Aortic smooth muscle cell (primary cell): Measurements from ENCODE around the gene LRRC51. TPM values are rescaled to one million over a fixed set of nuclear protein-coding genes. Genes with fewer than 3 reads are reported as not detected.

Source experiments
- total RNA-seq: library from RNA; depleted of rRNA; stranded (reverse); fragments of >200 nt; gene quantifications from 2 replicates; pipeline ENCODE4 v1.2.3, GENCODE V29; 2014

LRRC51 gene, protein sequence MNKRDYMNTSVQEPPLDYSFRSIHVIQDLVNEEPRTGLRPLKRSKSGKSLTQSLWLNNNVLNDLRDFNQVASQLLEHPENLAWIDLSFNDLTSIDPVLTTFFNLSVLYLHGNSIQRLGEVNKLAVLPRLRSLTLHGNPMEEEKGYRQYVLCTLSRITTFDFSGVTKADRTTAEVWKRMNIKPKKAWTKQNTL
- total RNA-seq = 7.7 and 9.0 TPM in 2 replicates

DNA sequence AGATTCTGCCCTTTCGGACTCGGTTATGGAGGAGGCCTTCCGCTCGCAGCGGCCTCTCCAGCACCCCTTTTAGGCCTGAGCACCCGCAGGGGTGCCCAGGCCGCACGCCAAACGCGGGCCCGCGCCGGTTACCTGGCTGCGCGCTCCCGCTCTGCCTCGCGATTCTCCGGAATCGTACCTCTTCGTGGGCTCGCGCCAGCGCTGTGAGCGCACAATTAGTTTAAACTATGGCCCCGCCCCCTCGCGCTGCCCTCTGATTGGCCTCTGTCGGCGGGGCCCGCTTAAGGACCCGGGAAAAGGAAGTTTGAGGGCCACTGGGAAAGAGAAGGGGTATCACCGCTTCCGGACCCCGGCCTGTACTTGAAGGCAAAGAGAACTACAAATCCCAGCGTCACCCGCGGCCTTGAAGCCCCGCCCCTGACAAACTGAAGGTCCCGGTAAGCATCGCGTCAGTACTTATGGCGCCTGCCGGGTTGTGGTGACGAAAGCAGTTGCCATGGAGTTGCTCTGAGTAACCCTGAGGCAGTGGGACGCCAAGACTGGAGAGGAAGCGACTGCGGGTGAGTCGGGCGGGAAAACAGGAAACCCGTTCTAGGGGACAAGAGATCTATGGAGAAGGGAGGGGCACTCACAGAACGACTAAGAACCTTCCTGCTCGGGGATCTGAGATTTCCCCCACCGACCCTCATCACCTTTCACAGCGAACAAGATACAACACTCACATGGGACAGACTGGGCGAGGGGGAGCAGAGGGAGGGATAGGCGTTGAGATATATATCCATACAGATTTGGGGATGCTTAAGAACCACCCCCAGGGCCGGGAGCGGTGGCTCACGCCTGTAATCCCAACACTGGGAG is at the start of gene LRRC51, which contains the start of gene NUMA1:
Gene LRRC51, plus strand, starts transcription at position 525 of the 858 bp plus-strand sequence. CDS start 8,234 bp downstream, outside the sequence.
Gene NUMA1, minus strand, starts transcription at position 217 of the 858 bp plus-strand sequence. CDS start 44,599 bp downstream, outside the sequence.

DNA sequence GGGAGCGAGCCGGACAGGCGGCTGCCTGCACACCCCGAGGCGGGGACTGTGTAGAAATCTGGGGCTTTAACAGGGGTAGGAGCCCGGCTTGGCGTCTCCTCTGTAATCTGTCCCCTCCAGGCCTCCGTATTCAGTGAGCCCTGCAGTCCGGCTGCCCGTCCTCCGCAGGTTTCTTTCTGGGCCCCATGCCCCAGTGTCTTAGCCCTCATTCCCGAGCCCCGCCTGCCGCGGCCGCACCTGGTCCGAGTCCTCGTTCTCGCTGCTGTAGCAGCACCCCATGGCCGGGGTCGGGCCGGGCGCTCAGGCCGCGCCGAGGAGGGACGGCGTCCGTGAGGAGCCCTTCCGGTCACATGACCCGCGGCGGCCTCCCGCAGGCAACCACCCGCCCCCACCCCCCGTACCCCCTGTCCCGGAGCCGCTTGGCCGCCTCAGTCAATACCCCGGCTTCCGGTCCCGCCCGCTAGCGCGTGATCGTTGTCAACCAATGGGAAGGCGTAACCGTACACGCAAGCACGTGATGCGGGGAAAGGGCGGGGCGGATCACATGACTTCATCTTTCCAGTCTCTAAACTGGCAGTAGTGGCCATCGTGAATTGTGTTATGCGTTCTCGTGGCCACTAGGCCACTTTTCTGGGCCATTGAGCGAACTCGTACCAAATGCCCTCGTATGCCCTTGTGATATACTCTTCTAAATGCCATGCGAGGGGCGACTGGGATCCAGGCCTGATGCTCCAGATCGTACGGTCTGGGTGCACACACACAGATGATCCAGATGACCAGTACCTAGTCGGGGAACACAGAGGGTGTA is 22.5 kb downstream of the LRRC51 start, which contains the start of gene LAMTOR1:
Gene LAMTOR1, minus strand, starts transcription at position 352 of the 808 bp plus-strand sequence. Its CDS starts 73 bp downstream, at position 279.

DNA sequence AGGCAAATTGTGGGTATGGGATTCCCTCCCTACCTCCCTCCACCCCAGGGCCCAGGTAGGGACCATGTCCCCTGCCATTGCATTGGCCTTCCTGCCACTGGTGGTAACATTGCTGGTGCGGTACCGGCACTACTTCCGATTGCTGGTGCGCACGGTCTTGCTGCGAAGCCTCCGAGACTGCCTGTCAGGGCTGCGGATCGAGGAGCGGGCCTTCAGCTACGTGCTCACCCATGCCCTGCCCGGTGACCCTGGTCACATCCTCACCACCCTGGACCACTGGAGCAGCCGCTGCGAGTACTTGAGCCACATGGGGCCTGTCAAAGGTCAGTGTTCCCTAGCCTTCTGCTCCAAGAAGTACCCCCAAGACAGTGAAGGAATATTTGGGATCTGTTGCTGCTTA is 25.2 kb downstream of the LRRC51 start, which contains the start of gene TOMT:
Gene TOMT, plus strand, starts transcription at position 37 of the 400 bp plus-strand sequence. Its CDS starts 28 bp downstream, at position 65.

DNA sequence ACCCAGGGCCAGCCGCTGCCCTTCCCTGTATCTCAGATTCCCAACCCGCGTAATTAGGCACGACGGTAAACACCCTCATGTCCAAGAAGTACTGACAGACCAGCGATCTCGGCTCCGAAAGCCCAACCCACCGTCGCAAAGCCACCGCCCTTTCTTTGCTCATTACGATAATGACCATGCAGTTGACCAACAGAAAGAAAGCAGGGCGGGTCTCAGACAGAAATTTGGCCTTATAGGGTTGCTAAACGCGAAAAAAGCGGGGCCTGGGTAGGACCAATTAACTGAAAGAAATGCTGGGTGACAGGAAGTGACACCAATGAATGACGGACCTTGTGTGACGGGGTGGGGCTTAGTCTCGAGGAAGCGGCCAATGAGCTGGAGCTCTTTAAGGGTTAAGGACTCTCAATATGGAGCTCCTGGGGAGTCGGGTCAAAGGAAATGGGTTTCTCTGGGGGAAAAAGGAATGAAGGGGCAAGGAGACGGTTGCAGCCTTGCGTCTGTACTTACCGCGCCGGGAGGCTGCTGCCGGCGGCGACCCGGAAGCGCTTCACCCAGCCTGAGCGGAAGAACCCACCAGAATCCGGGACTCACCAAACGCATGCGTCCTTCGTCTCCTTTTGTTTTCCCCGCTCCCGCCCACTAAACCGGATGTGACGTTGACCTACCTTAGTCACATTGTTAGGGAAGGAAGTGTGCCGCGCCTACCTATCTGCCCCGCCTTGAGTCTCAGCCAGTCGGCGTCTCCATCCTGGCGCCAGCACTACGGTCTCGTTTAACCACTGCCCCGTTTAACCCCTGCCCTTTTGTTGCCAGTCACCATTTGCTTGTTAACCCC is 31.7 kb downstream of the LRRC51 start, which contains the start of gene ANAPC15:
Gene ANAPC15, minus strand, starts transcription at position 553 of the 835 bp plus-strand sequence. CDS start 1,419 bp downstream, outside the sequence.

DNA sequence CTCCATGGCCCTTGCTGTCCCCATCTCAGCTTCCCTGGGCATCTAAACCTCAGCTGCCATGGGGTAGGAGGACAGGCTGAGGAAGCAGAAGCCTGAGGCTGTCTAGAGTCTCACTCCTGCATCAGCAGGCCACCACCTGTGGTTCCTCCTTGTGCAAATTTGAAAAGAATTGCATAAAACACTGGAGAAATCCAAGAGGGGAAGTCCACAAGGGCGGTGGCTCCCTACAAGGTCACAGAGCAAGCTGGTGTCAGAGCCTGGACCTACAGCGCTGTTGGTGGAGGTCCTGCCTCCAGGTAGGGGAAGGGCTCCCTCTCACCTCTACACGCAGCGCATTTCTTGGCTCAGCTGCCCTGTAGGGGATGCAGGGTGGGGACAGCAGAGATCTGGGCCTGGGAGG is 54.8 kb downstream of the LRRC51 start, which contains the start of gene FOLR3:
Gene FOLR3, plus strand, starts transcription at position 253 of the 400 bp plus-strand sequence. CDS start 228 bp downstream, outside the sequence.

Other genes starting within 250 kb of the LRRC51 start
- not detected in 2 replicates for gene DEFB108B, start 247.7 kb upstream of the LRRC51 start, total RNA-seq
- not detected in 2 replicates for gene DEFB131B, start 202.4 kb upstream of the LRRC51 start, total RNA-seq
- gene XNDC1N, start 152.3 kb upstream of the LRRC51 start, total RNA-seq = 5.5 and 5.7 TPM in 2 replicates
- 27.7 and 31.6 TPM in 2 replicates for gene RNF121, start 151.8 kb upstream of the LRRC51 start, total RNA-seq
- gene IL18BP, start 81.9 kb upstream of the LRRC51 start, total RNA-seq = 1.6 and 2.2 TPM in 2 replicates
- 110 and 132 TPM in 2 replicates for gene NUMA1, start 308 bp upstream of the LRRC51 start, total RNA-seq
- 68.2 and 81.2 TPM in 2 replicates for gene LAMTOR1, start 22.4 kb downstream of the LRRC51 start, total RNA-seq
- not detected in 2 replicates for gene TOMT, start 25.1 kb downstream of the LRRC51 start, total RNA-seq
- 40.7 and 47.6 TPM in 2 replicates for gene ANAPC15, start 31.8 kb downstream of the LRRC51 start, total RNA-seq
- 0.13 and 0.50 TPM in 2 replicates for gene FOLR3, start 54.9 kb downstream of the LRRC51 start, total RNA-seq
- not detected in 2 replicates for gene FOLR1, start 111.3 kb downstream of the LRRC51 start, total RNA-seq
- not detected in 2 replicates for gene FOLR2, start 135.9 kb downstream of the LRRC51 start, total RNA-seq
- 40.1 and 41.6 TPM in 2 replicates for gene INPPL1, start 143.9 kb downstream of the LRRC51 start, total RNA-seq
- gene PHOX2A, start 163.3 kb downstream of the LRRC51 start, total RNA-seq = not detected in 2 replicates